ENCODE data around the gene UCK2. TPM values are rescaled to one million over a fixed set of nuclear protein-coding genes. Genes with fewer than 3 reads are reported as not detected.

UCK2 gene
- total RNA-seq, 1 donor from 2014 or later: 111 TPM

DNA sequence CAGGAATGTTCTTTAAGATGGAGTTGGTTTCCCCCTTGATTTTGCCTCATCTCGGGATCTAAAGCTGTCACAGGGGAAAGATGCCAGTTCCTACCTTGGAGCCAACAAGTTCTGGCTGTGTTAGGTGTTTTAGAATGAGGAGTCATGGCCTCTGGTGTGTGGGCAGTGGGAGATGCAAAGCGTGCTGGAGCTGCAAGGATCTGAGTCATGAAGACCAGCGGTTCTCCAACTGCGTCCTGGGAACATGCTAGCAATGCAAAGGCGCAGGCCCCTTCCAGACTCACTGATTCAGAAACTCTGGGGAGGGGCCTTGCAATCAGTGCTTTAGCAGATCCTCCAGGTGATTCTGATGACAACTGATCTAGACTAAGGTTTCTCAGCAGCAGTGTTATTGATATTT is 109.1 kb downstream of the UCK2 start:
- no peaks in the 10 kb centered on the region for H3K4me1 ChIP-seq (ENCODE audit: insufficient read depth, low read length)
- no peak for FAIRE-seq
- no peaks in the 10 kb centered on the region for H4K20me1 ChIP-seq (ENCODE audit: insufficient read depth, low read length)
- H2AFZ ChIP-seq (ENCODE audit: low read depth, low read length): no peak overlapping the region
- Mint-ChIP-seq H3K27ac (ENCODE audit: unreplicated experiment) (no peak overlapping the region), H3K4me3 (ENCODE audit: unreplicated experiment) (no peak overlapping the region), H3K36me3 (ENCODE audit: low read depth, unreplicated experiment) (peaks cover 5% of the 10 kb centered on the region), H3K27me3 (ENCODE audit: low read depth, unreplicated experiment) (peaks cover 24% of the 10 kb centered on the region), H3K4me1 (ENCODE audit: low read depth, unreplicated experiment) (no peaks in the 10 kb centered on the region), H3K9me3 (ENCODE audit: unreplicated experiment) (peaks cover 2% of the 10 kb centered on the region)
- H3K27ac ChIP-seq (ENCODE audit: low read depth, low read length): no peak overlapping the region
- no peaks in the 10 kb centered on the region for H3K79me2 ChIP-seq (ENCODE audit: insufficient read depth, low read length)
- no peak overlapping the region for H3K4me2 ChIP-seq (ENCODE audit: low read length)
- DNase-seq (ENCODE audit: low read depth): no peak
- no peaks in the 10 kb centered on the region for H3K36me3 ChIP-seq (ENCODE audit: insufficient read depth, low read length)
- H3K27me3 ChIP-seq (ENCODE audit: insufficient read depth, low read length): no peaks in the 10 kb centered on the region
- H3K9ac ChIP-seq (ENCODE audit: low read length): no peak overlapping the region
- no peak for TF ChIP-seq CTCF (IDR thresholded peaks at IDR 0.05; ENCODE audit: insufficient read depth, low read depth, low read length)
- no peak for TF ChIP-seq EZH2 (IDR thresholded peaks at IDR 0.05; ENCODE audit: insufficient read depth, low read length)
- H3K9me3 ChIP-seq (ENCODE audit: insufficient read depth, low read depth, low read length): no peaks in the 10 kb centered on the region
- H3K4me3 ChIP-seq (ENCODE audit: insufficient read depth, low read depth, low read length): no peak overlapping the region

DNA sequence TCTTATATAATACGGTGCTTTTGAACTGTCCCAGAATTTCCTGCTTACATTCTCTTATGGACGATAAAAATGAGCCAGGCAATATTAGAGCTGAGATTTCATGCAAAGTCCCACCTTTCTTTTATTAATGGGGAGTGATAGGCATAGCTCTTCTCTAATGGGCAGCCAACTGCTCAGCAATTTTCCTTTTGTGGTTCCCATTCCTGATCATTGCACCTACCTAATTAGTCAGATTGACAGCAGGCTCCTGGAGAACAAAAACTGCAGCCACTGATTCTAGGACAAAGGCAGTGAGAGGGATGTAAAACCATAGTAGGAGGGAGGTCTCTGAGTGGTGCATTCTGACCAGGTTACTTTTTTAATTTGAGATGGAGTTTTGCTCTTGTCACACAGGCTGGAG is 110.4 kb downstream of the UCK2 start:
- no peaks in the 10 kb centered on the region for H3K4me1 ChIP-seq (ENCODE audit: insufficient read depth, low read length)
- H3K36me3 ChIP-seq (ENCODE audit: insufficient read depth, low read length): no peaks in the 10 kb centered on the region
- no peaks in the 10 kb centered on the region for H3K27me3 ChIP-seq (ENCODE audit: insufficient read depth, low read length)
- H3K4me1 Mint-ChIP-seq (ENCODE audit: low read depth, unreplicated experiment): no peaks in the 10 kb centered on the region
- no peaks in the 10 kb centered on the region for H4K20me1 ChIP-seq (ENCODE audit: insufficient read depth, low read length)
- H3K9ac ChIP-seq (ENCODE audit: low read length): no peak overlapping the region
- H2AFZ ChIP-seq (ENCODE audit: low read depth, low read length): no peak overlapping the region
- H3K27me3 Mint-ChIP-seq (ENCODE audit: low read depth, unreplicated experiment): peaks cover 19% of the 10 kb centered on the region
- no peaks in the 10 kb centered on the region for H3K9me3 ChIP-seq (ENCODE audit: insufficient read depth, low read depth, low read length)
- H3K4me2 ChIP-seq (ENCODE audit: low read length): no peak overlapping the region
- FAIRE-seq (no peak), DNase-seq (ENCODE audit: low read depth) (no peak)
- H3K36me3 Mint-ChIP-seq (ENCODE audit: low read depth, unreplicated experiment): peaks cover 5% of the 10 kb centered on the region
- H3K4me3 ChIP-seq (ENCODE audit: insufficient read depth, low read depth, low read length): no peak overlapping the region
- H3K79me2 ChIP-seq (ENCODE audit: insufficient read depth, low read length): no peaks in the 10 kb centered on the region
- TF ChIP-seq EZH2 (IDR thresholded peaks at IDR 0.05; ENCODE audit: insufficient read depth, low read length) (no peak), CTCF (IDR thresholded peaks at IDR 0.05; ENCODE audit: insufficient read depth, low read depth, low read length) (no peak)
- H3K27ac ChIP-seq (ENCODE audit: low read depth, low read length): no peak overlapping the region
- no peak overlapping the region for H3K4me3 Mint-ChIP-seq (ENCODE audit: unreplicated experiment)
- H3K9me3 Mint-ChIP-seq (ENCODE audit: unreplicated experiment): peaks cover 2% of the 10 kb centered on the region
- no peak overlapping the region for H3K27ac Mint-ChIP-seq (ENCODE audit: unreplicated experiment)

DNA sequence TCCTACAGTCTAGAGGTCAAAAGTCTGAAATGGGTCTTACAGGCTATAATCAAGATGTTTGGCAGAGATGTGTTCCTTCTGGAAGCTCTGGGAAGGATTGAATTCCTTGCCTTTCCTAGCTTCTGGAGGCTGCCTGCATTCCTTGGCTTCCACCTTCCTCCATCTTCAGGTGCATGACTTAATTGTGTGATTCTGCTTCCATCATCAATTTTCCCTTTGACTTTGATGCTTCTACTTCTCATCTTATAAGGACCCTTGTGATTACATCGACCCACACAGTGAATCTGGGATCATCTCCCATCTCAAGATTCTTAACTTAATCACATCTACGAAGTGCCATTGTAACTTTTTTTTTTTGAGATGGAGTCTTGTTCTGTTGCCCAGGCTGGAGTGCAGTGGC is 111.4 kb downstream of the UCK2 start:
- FAIRE-seq: no peak
- H3K9me3 Mint-ChIP-seq (ENCODE audit: unreplicated experiment): peaks cover 2% of the 10 kb centered on the region
- no peaks in the 10 kb centered on the region for H3K9me3 ChIP-seq (ENCODE audit: insufficient read depth, low read depth, low read length)
- H3K4me3 Mint-ChIP-seq (ENCODE audit: unreplicated experiment): no peak overlapping the region
- H3K27me3 ChIP-seq (ENCODE audit: insufficient read depth, low read length): peaks cover 2% of the 10 kb centered on the region
- no peak overlapping the region for H3K27ac Mint-ChIP-seq (ENCODE audit: unreplicated experiment)
- H3K79me2 ChIP-seq (ENCODE audit: insufficient read depth, low read length): no peaks in the 10 kb centered on the region
- DNase-seq (ENCODE audit: low read depth): no peak
- no peak overlapping the region for H3K9ac ChIP-seq (ENCODE audit: low read length)
- H3K36me3 Mint-ChIP-seq (ENCODE audit: low read depth, unreplicated experiment): peaks cover 2% of the 10 kb centered on the region
- peaks cover 16% of the 10 kb centered on the region for H3K27me3 Mint-ChIP-seq (ENCODE audit: low read depth, unreplicated experiment)
- H3K4me3 ChIP-seq (ENCODE audit: insufficient read depth, low read depth, low read length): no peak overlapping the region
- no peaks in the 10 kb centered on the region for H3K4me1 Mint-ChIP-seq (ENCODE audit: low read depth, unreplicated experiment)
- no peaks in the 10 kb centered on the region for H3K36me3 ChIP-seq (ENCODE audit: insufficient read depth, low read length)
- H2AFZ ChIP-seq (ENCODE audit: low read depth, low read length): no peak overlapping the region
- H4K20me1 ChIP-seq (ENCODE audit: insufficient read depth, low read length): no peaks in the 10 kb centered on the region
- H3K4me1 ChIP-seq (ENCODE audit: insufficient read depth, low read length): no peaks in the 10 kb centered on the region
- TF ChIP-seq EZH2 (IDR thresholded peaks at IDR 0.05; ENCODE audit: insufficient read depth, low read length): no peak
- no peak for TF ChIP-seq CTCF (IDR thresholded peaks at IDR 0.05; ENCODE audit: insufficient read depth, low read depth, low read length)
- no peak overlapping the region for H3K4me2 ChIP-seq (ENCODE audit: low read length)
- H3K27ac ChIP-seq (ENCODE audit: low read depth, low read length): no peak overlapping the region
